Measurements from ENCODE around the gene PRDM15.

- TF ChIP-seq CTCF (conservative IDR thresholded peaks at IDR 0.05; ENCODE audit: low read length): no peak
- no peak for TF ChIP-seq EZH2phosphoT487 (IDR thresholded peaks at IDR 0.05; ENCODE audit: borderline replicate concordance, low read depth, low read length)
These were observed 2.7 kb downstream of the PRDM15 start for GRCh38 chr21:41876396-41876795.
